CD4-positive, alpha-beta T cell (primary cell): ENCODE measurements around the gene COLQ. TPM values are rescaled to one million over a fixed set of nuclear protein-coding genes. Genes with fewer than 3 reads are reported as not detected.

Experiments
- ATAC-seq: fragments of 200-7000 bp; cut with Tn5 transposase; one replicate; pipeline ENCODE4 v1.10.0; 2022; ENCODE audit warnings: mild to moderate bottlenecking; ENCODE audit not compliant: poor library complexity
- CTCF ChIA-PET: fragments of 350-600 bp; sonication (Branson Sonifier 250); formaldehyde crosslinking; loops from one replicate; lab custom pipeline; 2021; ENCODE audit warnings: antibody characterized with exemption, inconsistent platforms; lab: Charles Lee
- POLR2A ChIA-PET: fragments of 350-600 bp; sonication (Branson Sonifier 250); formaldehyde crosslinking; loops from one replicate; lab custom pipeline; 2021; ENCODE audit warnings: antibody characterized with exemption, inconsistent platforms; lab: Charles Lee
- DNase-seq, 14 experiments: peaks; one replicate each; pipeline ENCODE4 v3.0.0-alpha.2; 2013 to 2020; ENCODE audit warnings: mixed read lengths in 2 of 14
- H3K27ac ChIP-seq, 2 donors: one replicate each; pipeline versions ENCODE4 v1.5.1 to v1.7.0; 2013; ENCODE audit warnings: low read length in 2 of 2, low read depth in 1 of 2, mild to moderate bottlenecking in 1 of 2
- H3K27me3 ChIP-seq, 2 experiments: 1 replicate in 1 of 2; 2 replicates in 1 of 2; pipeline versions ENCODE4 v1.6.1 to v1.7.0; 2013; ENCODE audit warnings: low read length in 2 of 2, control low read depth in 1 of 2, mild to moderate bottlenecking in 1 of 2, moderate library complexity in 1 of 2; ENCODE audit not compliant: insufficient read depth in 2 of 2, control insufficient read depth in 1 of 2
- H3K36me3 ChIP-seq: one replicate; pipeline ENCODE4 v1.6.1; 2013; ENCODE audit warnings: low read length, control low read depth; ENCODE audit not compliant: insufficient read depth
- H3K4me1 ChIP-seq: one replicate; pipeline ENCODE4 v1.6.1; 2013; ENCODE audit warnings: low read length, control low read depth; ENCODE audit not compliant: insufficient read depth
- H3K4me3 ChIP-seq: one replicate; pipeline ENCODE4 v1.5.1; 2013; ENCODE audit warnings: mild to moderate bottlenecking, low read length, moderate library complexity
- H3K9me3 ChIP-seq, 2 experiments: 1 replicate in 1 of 2; 2 replicates in 1 of 2; pipeline versions ENCODE4 v1.6.1 to v1.7.0; 2013; ENCODE audit warnings: low read length in 2 of 2, mild to moderate bottlenecking in 2 of 2, control low read depth in 1 of 2, moderate library complexity in 1 of 2; ENCODE audit not compliant: control insufficient read depth in 1 of 2, insufficient read depth in 1 of 2
- H3K27ac Mint-ChIP-seq: one replicate; pipeline ENCODE4 v1.8.0; 2020; ENCODE audit warnings: mixed read lengths
- H3K27me3 Mint-ChIP-seq: one replicate; pipeline ENCODE4 v1.8.0; 2021; ENCODE audit warnings: mixed read lengths
- H3K36me3 Mint-ChIP-seq: one replicate; pipeline ENCODE4 v1.8.0; 2021; ENCODE audit warnings: low read depth, mixed read lengths
- H3K4me1 Mint-ChIP-seq: one replicate; pipeline ENCODE4 v1.8.0; 2021; ENCODE audit warnings: low read depth, mixed read lengths
- H3K4me3 Mint-ChIP-seq: one replicate; pipeline ENCODE4 v1.8.0; 2020; ENCODE audit warnings: mild to moderate bottlenecking, mixed read lengths
- H3K9me3 Mint-ChIP-seq: one replicate; pipeline ENCODE4 v1.8.0; 2020; ENCODE audit warnings: mixed read lengths
- CTCF ChIP-seq: fragments of 200-600 bp; IDR thresholded peaks from one replicate; pipeline ENCODE4 v1.8.0; 2022; ENCODE audit warnings: antibody characterized with exemption, mild to moderate bottlenecking
- intact Hi-C, 2 experiments: fragments of 100-400 bp; cut with DNase I in 1 of 2; cut with micrococcal nuclease in 1 of 2; formaldehyde crosslinking; loops; one replicate each; pipeline versions ENCODE4 v1.15.1 to v1.9.0; 2023 to 2025; cut with DNase I, micrococcal nuclease
- total RNA-seq, 174 experiments: library from RNA in 2 of 174; stranded (reverse) in 2 of 174; gene quantifications; one replicate each; pipeline ENCODE4 v1.2.3 and lab custom pipeline; 2021 to 2026

COLQ gene
- total RNA-seq, 2 experiments from 2014 or later, result 3.5 to 3.7 TPM

GRCh38 chr3:15512166-15512565 lies 9.3 kb downstream of the COLQ start:
- Mint-ChIP-seq H3K4me1 (peaks cover 5% of the 10 kb centered on the region), H3K27ac (no peak overlapping the region), H3K27me3 (no peaks in the 10 kb centered on the region), H3K9me3 (no peaks in the 10 kb centered on the region), H3K36me3 (no peaks in the 10 kb centered on the region), H3K4me3 (no peak overlapping the region)
- H3K27ac ChIP-seq, result no peak overlapping the region
- H3K36me3 ChIP-seq, result no peaks in the 10 kb centered on the region
- no peak overlapping the region for H3K4me3 ChIP-seq
- ChIA-PET CTCF (no interaction called here), POLR2A (no interaction called here)
- DNase-seq, result no peak
- no peak for TF ChIP-seq CTCF
- H3K4me1 ChIP-seq, result peaks cover 12% of the 10 kb centered on the region
- intact Hi-C loops, result no loop called here
- H3K27me3 ChIP-seq, result no peaks in the 10 kb centered on the region
- no peaks in the 10 kb centered on the region for H3K9me3 ChIP-seq
- ATAC-seq, result no peak

GRCh38 chr3:15511156-15511555 lies 10.3 kb downstream of the COLQ start:
- Histone ChIP-seq H3K36me3 (no peaks in the 10 kb centered on the region), H3K4me3 (no peak overlapping the region), H3K27me3 (no peaks in the 10 kb centered on the region), H3K9me3 (no peaks in the 10 kb centered on the region), H3K27ac (no peak overlapping the region), H3K4me1 (peaks cover 12% of the 10 kb centered on the region)
- H3K4me3 Mint-ChIP-seq, result no peak overlapping the region
- ChIA-PET CTCF (no interaction called here), POLR2A (no interaction called here)
- H3K9me3 Mint-ChIP-seq, result no peaks in the 10 kb centered on the region
- no peak for DNase-seq
- H3K27me3 Mint-ChIP-seq, result no peaks in the 10 kb centered on the region
- H3K36me3 Mint-ChIP-seq, result no peaks in the 10 kb centered on the region
- ATAC-seq, result no peak
- intact Hi-C loops, result no loop called here
- no peak overlapping the region for H3K27ac Mint-ChIP-seq
- H3K4me1 Mint-ChIP-seq, result peaks cover 5% of the 10 kb centered on the region
- TF ChIP-seq CTCF, result no peak

- Histone ChIP-seq H3K36me3 (no peaks in the 10 kb centered on the region), H3K27ac (no peak overlapping the region), H3K4me3 (no peak overlapping the region), H3K4me1 (peaks cover 12% of the 10 kb centered on the region), H3K27me3 (no peaks in the 10 kb centered on the region), H3K9me3 (no peaks in the 10 kb centered on the region)
- ChIA-PET CTCF (no interaction called here), POLR2A (no interaction called here)
- TF ChIP-seq CTCF, result no peak
- Mint-ChIP-seq H3K36me3 (no peaks in the 10 kb centered on the region), H3K4me1 (peaks cover 5% of the 10 kb centered on the region), H3K27me3 (no peaks in the 10 kb centered on the region), H3K9me3 (no peaks in the 10 kb centered on the region), H3K27ac (no peak overlapping the region), H3K4me3 (no peak overlapping the region)
- DNase-seq (no peak), ATAC-seq (no peak)
- intact Hi-C loops, result no loop called here
These were observed 11.0 kb downstream of the COLQ start for GRCh38 chr3:15510493-15510892.
